ENCODE results near the gene OXER1. TPM values are rescaled to one million over a fixed set of nuclear protein-coding genes. Genes with fewer than 3 reads are reported as not detected.

OXER1 gene
- total RNA-seq, 1 donor from 2014 or later: 4.6 TPM

DNA sequence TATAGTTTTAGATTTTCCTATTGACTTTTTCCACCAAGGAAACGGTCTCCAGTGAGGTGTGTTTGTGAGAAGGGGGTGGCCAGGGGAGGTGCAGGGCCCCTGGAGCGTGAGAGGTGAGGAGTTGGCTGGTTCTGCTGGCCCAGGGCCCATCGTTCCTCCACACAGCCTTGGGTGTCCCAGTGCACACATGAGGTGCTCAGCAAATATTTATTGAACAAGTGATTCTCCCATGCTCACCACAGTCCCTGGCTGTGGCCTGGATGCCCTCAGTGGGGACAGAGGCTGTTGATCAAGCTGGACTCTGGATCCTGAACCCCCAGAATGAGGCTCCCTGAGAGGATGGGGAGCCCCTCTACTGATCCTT lies 23.5 kb upstream of the OXER1 start:
- Mint-ChIP-seq H3K4me3 (ENCODE audit: low read depth) (no peak overlapping the region), H3K27me3 (peaks cover 3% of the 10 kb centered on the region), H3K9me3 (ENCODE audit: low read depth) (peaks cover 3% of the 10 kb centered on the region), H3K4me1 (ENCODE audit: low read depth) (peaks cover 8% of the 10 kb centered on the region), H3K36me3 (ENCODE audit: insufficient read depth) (peaks cover 8% of the 10 kb centered on the region), H3K27ac (no peak overlapping the region)
- DNase-seq (ENCODE audit: low spot score, unreplicated experiment): no peak
- TF ChIP-seq, protein P1, sequence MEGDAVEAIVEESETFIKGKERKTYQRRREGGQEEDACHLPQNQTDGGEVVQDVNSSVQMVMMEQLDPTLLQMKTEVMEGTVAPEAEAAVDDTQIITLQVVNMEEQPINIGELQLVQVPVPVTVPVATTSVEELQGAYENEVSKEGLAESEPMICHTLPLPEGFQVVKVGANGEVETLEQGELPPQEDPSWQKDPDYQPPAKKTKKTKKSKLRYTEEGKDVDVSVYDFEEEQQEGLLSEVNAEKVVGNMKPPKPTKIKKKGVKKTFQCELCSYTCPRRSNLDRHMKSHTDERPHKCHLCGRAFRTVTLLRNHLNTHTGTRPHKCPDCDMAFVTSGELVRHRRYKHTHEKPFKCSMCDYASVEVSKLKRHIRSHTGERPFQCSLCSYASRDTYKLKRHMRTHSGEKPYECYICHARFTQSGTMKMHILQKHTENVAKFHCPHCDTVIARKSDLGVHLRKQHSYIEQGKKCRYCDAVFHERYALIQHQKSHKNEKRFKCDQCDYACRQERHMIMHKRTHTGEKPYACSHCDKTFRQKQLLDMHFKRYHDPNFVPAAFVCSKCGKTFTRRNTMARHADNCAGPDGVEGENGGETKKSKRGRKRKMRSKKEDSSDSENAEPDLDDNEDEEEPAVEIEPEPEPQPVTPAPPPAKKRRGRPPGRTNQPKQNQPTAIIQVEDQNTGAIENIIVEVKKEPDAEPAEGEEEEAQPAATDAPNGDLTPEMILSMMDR (IDR thresholded peaks at IDR 0.05; ENCODE audit: unreplicated experiment): no peak

- DNase-seq (ENCODE audit: low spot score, unreplicated experiment): no peak
- Mint-ChIP-seq H3K4me3 (ENCODE audit: low read depth) (no peak overlapping the region), H3K27ac (no peak overlapping the region), H3K4me1 (ENCODE audit: low read depth) (peaks cover 6% of the 10 kb centered on the region), H3K9me3 (ENCODE audit: low read depth) (peaks cover 6% of the 10 kb centered on the region), H3K36me3 (ENCODE audit: insufficient read depth) (peaks cover 14% of the 10 kb centered on the region), H3K27me3 (peaks cover 3% of the 10 kb centered on the region)
- TF ChIP-seq, protein P1 (IDR thresholded peaks at IDR 0.05; ENCODE audit: unreplicated experiment): no peak
Observed at GRCh38 chr2:42786561-42787345, 22.8 kb upstream of the OXER1 start.

DNA sequence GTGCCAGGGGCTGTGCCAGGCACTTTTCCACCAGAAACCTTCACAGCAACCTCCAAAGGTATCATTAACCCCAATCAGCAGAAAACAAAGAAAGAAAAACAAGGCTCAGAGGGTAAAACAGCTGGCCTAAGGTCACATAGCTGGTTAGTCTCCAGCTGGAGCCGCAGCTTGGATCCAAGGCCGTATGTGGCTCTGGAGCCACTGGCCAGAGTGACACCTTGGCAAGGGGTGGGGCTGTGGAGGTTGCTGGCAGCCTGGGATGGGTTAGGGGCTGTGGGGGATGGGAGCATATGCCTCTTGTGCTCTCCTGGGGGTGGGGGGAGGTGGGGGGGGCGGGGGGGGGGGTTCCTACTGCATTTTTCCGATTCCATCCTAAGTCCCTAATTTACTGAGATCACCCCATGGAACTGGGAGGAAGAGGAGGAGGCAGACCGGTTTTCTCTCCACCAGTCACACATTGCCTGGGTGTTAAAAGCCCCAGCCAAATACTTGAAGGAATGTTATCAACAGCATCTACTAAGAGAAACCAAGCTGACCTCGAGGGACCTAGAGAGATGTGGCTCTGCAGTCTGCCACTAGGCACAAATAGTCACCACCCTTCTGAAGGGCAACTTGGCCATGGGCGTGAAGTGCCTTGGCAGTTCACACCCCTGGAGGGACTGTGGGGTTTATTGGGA lies 20.4 kb upstream of the OXER1 start:
- peaks cover 3% of the 10 kb centered on the region for H3K4me1 Mint-ChIP-seq (ENCODE audit: low read depth)
- DNase-seq (ENCODE audit: low spot score, unreplicated experiment): no peak
- peaks cover 25% of the 10 kb centered on the region for H3K36me3 Mint-ChIP-seq (ENCODE audit: insufficient read depth)
- H3K4me3 Mint-ChIP-seq (ENCODE audit: low read depth): no peak overlapping the region
- peaks cover 9% of the 10 kb centered on the region for H3K9me3 Mint-ChIP-seq (ENCODE audit: low read depth)
- no peaks in the 10 kb centered on the region for H3K27me3 Mint-ChIP-seq
- TF ChIP-seq, protein P1 (IDR thresholded peaks at IDR 0.05; ENCODE audit: unreplicated experiment): no peak
- H3K27ac Mint-ChIP-seq: no peak overlapping the region

DNA sequence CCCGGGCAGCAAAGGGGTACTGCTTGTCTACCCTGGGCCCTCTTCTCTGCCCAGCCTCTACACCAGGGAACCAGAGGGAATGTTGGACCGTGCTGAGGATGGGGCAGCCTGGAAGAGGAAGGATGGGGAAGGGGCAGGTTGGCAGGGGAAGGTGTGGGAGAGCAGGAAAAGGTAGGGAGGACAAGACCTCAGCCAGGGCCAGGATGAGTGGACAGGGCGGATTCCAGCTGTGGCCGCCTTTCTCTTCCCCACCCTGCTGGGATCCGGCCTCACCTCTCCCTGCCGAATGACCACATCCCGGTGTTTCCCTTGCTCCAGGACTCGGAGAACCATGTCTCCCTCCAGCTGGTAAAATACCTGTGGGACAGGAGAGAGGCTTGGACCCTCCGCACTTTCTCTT lies 19.6 kb upstream of the OXER1 start:
- no peaks in the 10 kb centered on the region for H3K27me3 Mint-ChIP-seq

DNA sequence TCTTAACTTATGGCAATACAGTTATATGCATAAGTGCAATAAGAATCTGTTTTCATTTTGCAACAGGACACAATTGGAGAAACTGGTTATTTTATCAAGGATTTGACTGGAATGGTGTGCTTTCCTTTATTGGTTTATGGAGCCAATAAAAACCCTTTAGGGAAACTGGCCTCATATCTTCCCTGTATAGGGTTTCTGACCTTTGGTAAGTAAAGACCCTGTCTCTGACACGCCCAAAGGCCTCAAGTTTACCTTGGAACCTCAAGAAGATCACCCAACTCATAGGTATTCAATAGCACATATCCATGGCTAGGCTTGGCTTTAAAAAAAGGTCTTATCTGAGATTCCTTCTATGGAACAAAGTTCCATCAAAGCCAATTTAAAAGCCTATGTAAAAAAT lies 17.2 kb upstream of the OXER1 start:
- no peak for DNase-seq (ENCODE audit: low spot score, unreplicated experiment)
- Mint-ChIP-seq H3K4me1 (ENCODE audit: low read depth) (peaks cover 2% of the 10 kb centered on the region), H3K27ac (no peak overlapping the region), H3K27me3 (no peaks in the 10 kb centered on the region), H3K4me3 (ENCODE audit: low read depth) (no peak overlapping the region), H3K36me3 (ENCODE audit: insufficient read depth) (peaks cover 34% of the 10 kb centered on the region), H3K9me3 (ENCODE audit: low read depth) (peaks cover 15% of the 10 kb centered on the region)
- TF ChIP-seq, protein P1 (IDR thresholded peaks at IDR 0.05; ENCODE audit: unreplicated experiment): no peak

More for the DNA sequence above, 19.6 kb upstream of the OXER1 start:
- Mint-ChIP-seq H3K4me3 (ENCODE audit: low read depth) (no peak overlapping the region), H3K4me1 (ENCODE audit: low read depth) (peaks cover 3% of the 10 kb centered on the region), H3K27ac (no peak overlapping the region), H3K36me3 (ENCODE audit: insufficient read depth) (peaks cover 26% of the 10 kb centered on the region), H3K9me3 (ENCODE audit: low read depth) (peaks cover 9% of the 10 kb centered on the region)
- no peak for DNase-seq (ENCODE audit: low spot score, unreplicated experiment)
- TF ChIP-seq, protein P1 (IDR thresholded peaks at IDR 0.05; ENCODE audit: unreplicated experiment): no peak

Measured in progenitor cell of endocrine pancreas (in vitro differentiated cells).